HEK293 (cell line): ENCODE measurements around the gene NARS2.
"Not testable (repeated sequence)": the region's sequence is repeated elsewhere in the genome, so short reads cannot be mapped to it uniquely, and the experiment has no call there.

ENCODE experiments used
- CTCF ChIA-PET: fragments of 350-600 bp; formaldehyde crosslinking; extraction: SDS; loops from one replicate; lab custom pipeline; 2021; ENCODE audit warnings: antibody characterized with exemption; lab: Yijun Ruan, JAX
- POLR2A ChIA-PET: fragments of 300-600 bp; formaldehyde crosslinking; extraction: SDS; loops from one replicate; lab custom pipeline; 2020; ENCODE audit warnings: antibody characterized with exemption, inconsistent platforms; lab: Yijun Ruan, JAX
- H3K27ac ChIP-seq: fragments of 200-500 bp; sonication (Bioruptor generic); 2 replicates; pipeline ENCODE4 v1.5.1; 2014; ENCODE audit warnings: low read depth, low read length, control low read depth, inconsistent platforms; ENCODE audit errors: extremely low read depth
- H3K36me3 ChIP-seq, 2 experiments: fragments of 200-500 bp in 1 of 2; sonication (Bioruptor generic) in 1 of 2; 1 replicate in 1 of 2; 2 replicates in 1 of 2; pipeline ENCODE4 v1.5.1; 2014 to 2017; ENCODE audit warnings: inconsistent platforms in 2 of 2, low read length in 2 of 2; ENCODE audit not compliant: control insufficient read depth in 2 of 2, insufficient read depth in 1 of 2
- H3K4me1 ChIP-seq: fragments of 200-500 bp; sonication (Bioruptor generic); 2 replicates; pipeline ENCODE4 v1.5.1; 2014; ENCODE audit warnings: mild to moderate bottlenecking, low read length, inconsistent platforms; ENCODE audit not compliant: control insufficient read depth, insufficient read depth
- H3K4me3 ChIP-seq: 2 replicates; pipeline ENCODE4 v1.5.1; 2011; ENCODE audit warnings: low read depth, mild to moderate bottlenecking, control low read depth, low read length, moderate library complexity
- H3K9me3 ChIP-seq: fragments of 200-500 bp; sonication (Bioruptor generic); 2 replicates; pipeline ENCODE4 v1.5.1; 2014; ENCODE audit warnings: low read depth, low read length, inconsistent platforms; ENCODE audit not compliant: control insufficient read depth, insufficient read depth
- KLF16 ChIP-seq: fragments of 450-650 bp; formaldehyde crosslinking; IDR thresholded peaks from 2 replicates; pipeline ENCODE4 v1.5.1; 2017; ENCODE audit warnings: missing biosample characterization, missing genetic modification characterization
- SP2 ChIP-seq: fragments of 450-650 bp; formaldehyde crosslinking; IDR thresholded peaks from 2 replicates; pipeline ENCODE4 v1.5.1; 2016; ENCODE audit warnings: missing biosample characterization, missing genetic modification characterization
- TRIM28 ChIP-seq: IDR thresholded peaks from 2 replicates; pipeline ENCODE4 v1.6.1; 2011; ENCODE audit warnings: low read length, control low read depth, borderline replicate concordance
- ZBTB44 ChIP-seq: fragments of 450-650 bp; IDR thresholded peaks from 2 replicates; pipeline ENCODE4 v1.5.1; 2018; ENCODE audit warnings: missing biosample characterization, mild to moderate bottlenecking, missing genetic modification characterization
- ZBTB8A ChIP-seq: fragments of 450-650 bp; formaldehyde crosslinking; IDR thresholded peaks from 2 replicates; pipeline ENCODE4 v1.5.1; 2016; ENCODE audit warnings: missing biosample characterization, missing genetic modification characterization
- ZNF169 ChIP-seq: fragments of 450-650 bp; formaldehyde crosslinking; IDR thresholded peaks from 2 replicates; pipeline ENCODE4 v1.5.1; 2016; ENCODE audit warnings: missing biosample characterization, missing genetic modification characterization
- ZNF184 ChIP-seq: fragments of 450-650 bp; IDR thresholded peaks from 2 replicates; pipeline ENCODE4 v1.5.1; 2018; ENCODE audit warnings: missing biosample characterization, mild to moderate bottlenecking, missing genetic modification characterization
- ZNF221 ChIP-seq: fragments of 450-650 bp; formaldehyde crosslinking; IDR thresholded peaks from 2 replicates; pipeline ENCODE4 v1.5.1; 2017; ENCODE audit warnings: missing biosample characterization, missing genetic modification characterization, borderline replicate concordance
- ZNF311 ChIP-seq: fragments of 450-650 bp; formaldehyde crosslinking; IDR thresholded peaks from 2 replicates; pipeline ENCODE4 v1.5.1; 2017; ENCODE audit warnings: missing biosample characterization, missing genetic modification characterization, borderline replicate concordance
- ZNF362 ChIP-seq: fragments of 450-650 bp; formaldehyde crosslinking; IDR thresholded peaks from 2 replicates; pipeline ENCODE4 v1.5.1; 2016; ENCODE audit warnings: missing biosample characterization, missing genetic modification characterization
- ZNF433 ChIP-seq: fragments of 450-650 bp; formaldehyde crosslinking; IDR thresholded peaks from 2 replicates; pipeline ENCODE4 v1.5.1; 2016; ENCODE audit warnings: missing biosample characterization, missing genetic modification characterization, low read depth
- ZNF501 ChIP-seq: fragments of 450-650 bp; formaldehyde crosslinking; IDR thresholded peaks from 2 replicates; pipeline ENCODE4 v1.5.1; 2016; ENCODE audit warnings: missing biosample characterization, missing genetic modification characterization
- ZNF560 ChIP-seq: fragments of 450-650 bp; formaldehyde crosslinking; IDR thresholded peaks from 2 replicates; pipeline ENCODE4 v1.5.1; 2017; ENCODE audit warnings: missing biosample characterization, missing genetic modification characterization, borderline replicate concordance
- ZNF610 ChIP-seq: fragments of 450-650 bp; formaldehyde crosslinking; IDR thresholded peaks from 2 replicates; pipeline ENCODE4 v1.5.1; 2016; ENCODE audit warnings: missing biosample characterization, missing genetic modification characterization, borderline replicate concordance
- ZNF707 ChIP-seq: fragments of 450-650 bp; formaldehyde crosslinking; IDR thresholded peaks from 2 replicates; pipeline ENCODE4 v1.5.1; 2016; ENCODE audit warnings: missing biosample characterization, missing genetic modification characterization
- ZNF785 ChIP-seq: fragments of 450-650 bp; formaldehyde crosslinking; IDR thresholded peaks from 2 replicates; pipeline ENCODE4 v1.5.1; 2016; ENCODE audit warnings: missing biosample characterization, missing genetic modification characterization
- ZNF792 ChIP-seq: fragments of 450-650 bp; formaldehyde crosslinking; IDR thresholded peaks from 2 replicates; pipeline ENCODE4 v1.5.1; 2016; ENCODE audit warnings: missing biosample characterization, missing genetic modification characterization
- ZSCAN23 ChIP-seq: fragments of 450-650 bp; formaldehyde crosslinking; IDR thresholded peaks from 2 replicates; pipeline ENCODE4 v1.5.1; 2016; ENCODE audit warnings: missing biosample characterization, missing genetic modification characterization
- TF ChIP-seq, protein P1 (sequence below): fragments of 450-650 bp; formaldehyde crosslinking; IDR thresholded peaks from 2 replicates; pipeline ENCODE4 v1.5.1; 2017; ENCODE audit warnings: missing biosample characterization, missing genetic modification characterization
- TF ChIP-seq, protein P2 (sequence below): fragments of 450-650 bp; formaldehyde crosslinking; IDR thresholded peaks from 2 replicates; pipeline ENCODE4 v1.5.1; 2016; ENCODE audit warnings: missing biosample characterization, missing genetic modification characterization

NARS2 gene

GRCh38 chr11:78514922-78515502, 59.7 kb downstream of the NARS2 start:
- Histone ChIP-seq H3K4me3 (no peak overlapping the region), H3K36me3 (no peaks in the 10 kb centered on the region; a peak in 1 of 3 replicates), H3K9me3 (no peaks in the 10 kb centered on the region), H3K27ac (no peak overlapping the region), H3K4me1 (no peaks in the 10 kb centered on the region)
- TF ChIP-seq, protein P1, sequence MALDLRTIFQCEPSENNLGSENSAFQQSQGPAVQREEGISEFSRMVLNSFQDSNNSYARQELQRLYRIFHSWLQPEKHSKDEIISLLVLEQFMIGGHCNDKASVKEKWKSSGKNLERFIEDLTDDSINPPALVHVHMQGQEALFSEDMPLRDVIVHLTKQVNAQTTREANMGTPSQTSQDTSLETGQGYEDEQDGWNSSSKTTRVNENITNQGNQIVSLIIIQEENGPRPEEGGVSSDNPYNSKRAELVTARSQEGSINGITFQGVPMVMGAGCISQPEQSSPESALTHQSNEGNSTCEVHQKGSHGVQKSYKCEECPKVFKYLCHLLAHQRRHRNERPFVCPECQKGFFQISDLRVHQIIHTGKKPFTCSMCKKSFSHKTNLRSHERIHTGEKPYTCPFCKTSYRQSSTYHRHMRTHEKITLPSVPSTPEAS (tag by site-specific recombination): no peak
- no peak for TF ChIP-seq ZNF362 (tag by site-specific recombination)
- no peak for TF ChIP-seq KLF16 (tag by site-specific recombination)
- TF ChIP-seq ZNF184 (tag by site-specific recombination): no peak
- TF ChIP-seq ZNF169 (tag by site-specific recombination): no peak
- no peak for TF ChIP-seq ZBTB44
- no peak for TF ChIP-seq ZNF785 (tag by site-specific recombination)
- ChIA-PET CTCF (interaction anchor here (0.7 kb wide), 1 partner anchor 33 kb away, joined by 4 read pairs; no protein-coding TSS in a partner anchor), POLR2A (no interaction called here)

DNA sequence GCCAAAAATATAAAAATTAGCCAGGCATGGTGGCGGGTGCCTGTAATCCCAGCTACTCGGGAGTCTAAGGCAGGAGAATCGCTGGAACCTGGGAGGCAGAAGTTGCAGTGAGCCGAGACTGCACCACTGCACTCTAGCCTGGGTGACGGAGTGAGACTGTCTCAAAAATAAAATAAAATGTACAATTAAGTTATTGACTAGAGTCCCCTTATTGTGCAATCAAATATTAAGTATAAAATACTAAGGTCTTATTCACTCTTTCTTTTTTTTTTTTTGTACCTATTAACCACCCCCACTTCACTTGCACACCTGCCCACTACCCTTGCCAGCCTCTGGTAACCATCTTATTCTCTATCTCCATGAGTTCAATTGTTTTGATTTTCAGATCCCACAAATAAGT, 61.6 kb downstream of the NARS2 start:
- H3K4me1 ChIP-seq, H3K4me3 ChIP-seq, POLR2A ChIA-PET, CTCF ChIA-PET, H3K27ac ChIP-seq, H3K36me3 ChIP-seq, H3K9me3 ChIP-seq: not testable (repeated sequence)

DNA sequence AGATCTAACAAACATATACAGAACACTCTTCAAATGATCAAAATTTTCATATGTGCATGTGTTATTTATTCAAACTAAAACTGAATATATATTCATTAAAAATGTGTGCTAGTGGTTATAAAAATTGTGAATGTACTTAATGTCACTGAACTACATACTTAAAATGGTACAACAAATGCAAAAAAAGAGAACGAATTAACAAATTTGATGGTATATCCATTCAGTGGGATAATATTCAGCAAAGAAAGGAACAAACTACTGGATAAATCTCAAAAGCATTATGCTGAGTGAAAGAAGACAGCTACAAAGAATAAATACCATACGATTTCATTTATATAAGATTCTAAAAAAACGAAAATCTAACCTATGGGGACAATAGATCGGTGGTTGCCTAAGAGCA, 64.1 kb downstream of the NARS2 start:
- ChIA-PET POLR2A (no interaction called here), CTCF (no interaction called here)
- Histone ChIP-seq H3K4me1 (no peaks in the 10 kb centered on the region), H3K27ac (no peak overlapping the region), H3K9me3 (no peaks in the 10 kb centered on the region), H3K4me3 (no peak overlapping the region), H3K36me3 (no peaks in the 10 kb centered on the region)
- TF ChIP-seq ZNF792 (tag by site-specific recombination) (no peak), ZSCAN23 (tag by site-specific recombination) (no peak), ZNF221 (tag by site-specific recombination) (no peak), ZNF311 (tag by site-specific recombination) (no peak), ZBTB8A (tag by site-specific recombination) (no peak), ZNF610 (no peak), ZNF433 (tag by site-specific recombination) (no peak), ZNF707 (tag by site-specific recombination) (no peak), ZNF560 (tag by site-specific recombination) (no peak), SP2 (tag by site-specific recombination) (no peak), TRIM28 (no peak), ZNF501 (tag by site-specific recombination) (no peak)
- TF ChIP-seq, protein P2, sequence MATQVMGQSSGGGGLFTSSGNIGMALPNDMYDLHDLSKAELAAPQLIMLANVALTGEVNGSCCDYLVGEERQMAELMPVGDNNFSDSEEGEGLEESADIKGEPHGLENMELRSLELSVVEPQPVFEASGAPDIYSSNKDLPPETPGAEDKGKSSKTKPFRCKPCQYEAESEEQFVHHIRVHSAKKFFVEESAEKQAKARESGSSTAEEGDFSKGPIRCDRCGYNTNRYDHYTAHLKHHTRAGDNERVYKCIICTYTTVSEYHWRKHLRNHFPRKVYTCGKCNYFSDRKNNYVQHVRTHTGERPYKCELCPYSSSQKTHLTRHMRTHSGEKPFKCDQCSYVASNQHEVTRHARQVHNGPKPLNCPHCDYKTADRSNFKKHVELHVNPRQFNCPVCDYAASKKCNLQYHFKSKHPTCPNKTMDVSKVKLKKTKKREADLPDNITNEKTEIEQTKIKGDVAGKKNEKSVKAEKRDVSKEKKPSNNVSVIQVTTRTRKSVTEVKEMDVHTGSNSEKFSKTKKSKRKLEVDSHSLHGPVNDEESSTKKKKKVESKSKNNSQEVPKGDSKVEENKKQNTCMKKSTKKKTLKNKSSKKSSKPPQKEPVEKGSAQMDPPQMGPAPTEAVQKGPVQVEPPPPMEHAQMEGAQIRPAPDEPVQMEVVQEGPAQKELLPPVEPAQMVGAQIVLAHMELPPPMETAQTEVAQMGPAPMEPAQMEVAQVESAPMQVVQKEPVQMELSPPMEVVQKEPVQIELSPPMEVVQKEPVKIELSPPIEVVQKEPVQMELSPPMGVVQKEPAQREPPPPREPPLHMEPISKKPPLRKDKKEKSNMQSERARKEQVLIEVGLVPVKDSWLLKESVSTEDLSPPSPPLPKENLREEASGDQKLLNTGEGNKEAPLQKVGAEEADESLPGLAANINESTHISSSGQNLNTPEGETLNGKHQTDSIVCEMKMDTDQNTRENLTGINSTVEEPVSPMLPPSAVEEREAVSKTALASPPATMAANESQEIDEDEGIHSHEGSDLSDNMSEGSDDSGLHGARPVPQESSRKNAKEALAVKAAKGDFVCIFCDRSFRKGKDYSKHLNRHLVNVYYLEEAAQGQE (tag by site-specific recombination): no peak
